ENCODE data around the gene TXNL1.

TXNL1 gene

GRCh38 chr18:56652802-56653201 is 14.4 kb upstream of the TXNL1 start:
- no peak for DNase-seq (ENCODE audit: low read depth)
- no peak overlapping the region for H3K4me3 ChIP-seq (ENCODE audit: low read depth, low read length)
- TF ChIP-seq CTCF (IDR thresholded peaks at IDR 0.05; ENCODE audit: insufficient read depth, low read depth, low read length, missing control alignments): no peak

GRCh38 chr18:56651771-56652092 is 13.3 kb upstream of the TXNL1 start:
- no peak for DNase-seq (ENCODE audit: low read depth)
- no peak for TF ChIP-seq CTCF (IDR thresholded peaks at IDR 0.05; ENCODE audit: insufficient read depth, low read depth, low read length, missing control alignments)
- H3K4me3 ChIP-seq (ENCODE audit: low read depth, low read length): peak overlapping the region; percentile 91

- no peak for TF ChIP-seq CTCF (IDR thresholded peaks at IDR 0.05; ENCODE audit: insufficient read depth, low read depth, low read length, missing control alignments)
- peak within 1 kb of the TSS; percentile 91 for H3K4me3 ChIP-seq (ENCODE audit: low read depth, low read length)
- peak; percentile 98 for DNase-seq (ENCODE audit: low read depth)
Observed at GRCh38 chr18:56650944-56651770, 12.8 kb upstream of the TXNL1 start, which contains the start of gene WDR7. WDR7 (plus strand) TSS chr18:56651359; CDS start chr18:56672516, 21,157 bp downstream.

GRCh38 chr18:56649996-56650395 is 11.6 kb upstream of the TXNL1 start:
- no peak overlapping the region for H3K4me3 ChIP-seq (ENCODE audit: low read depth, low read length)
- no peak for DNase-seq (ENCODE audit: low read depth)
- TF ChIP-seq CTCF (IDR thresholded peaks at IDR 0.05; ENCODE audit: insufficient read depth, low read depth, low read length, missing control alignments): no peak

- no peak for TF ChIP-seq CTCF (IDR thresholded peaks at IDR 0.05; ENCODE audit: insufficient read depth, low read depth, low read length, missing control alignments)
- H3K4me3 ChIP-seq (ENCODE audit: low read depth, low read length): no peak overlapping the region
- peak; percentile 34 for DNase-seq (ENCODE audit: low read depth)
Observed at GRCh38 chr18:56647951-56648893, 9.8 kb upstream of the TXNL1 start.

- peak; percentile 44 for DNase-seq (ENCODE audit: low read depth)
- TF ChIP-seq CTCF (IDR thresholded peaks at IDR 0.05; ENCODE audit: insufficient read depth, low read depth, low read length, missing control alignments): no peak
- no peak overlapping the region for H3K4me3 ChIP-seq (ENCODE audit: low read depth, low read length)
Observed at GRCh38 chr18:56647071-56647470, 8.7 kb upstream of the TXNL1 start.

All from GM12865 (cell line).